Stimulated activated CD8-positive, alpha-beta memory T cell treated with anti-CD3 and anti-CD28 coated beads, Interleukin-15, amount 100 ng/mL, for 48 hours (primary cell): Measurements from ENCODE around the gene PEAK3.
"Not testable (repeated sequence)": the region's sequence is repeated elsewhere in the genome, so short reads cannot be mapped to it uniquely, and the experiment has no call there.

ENCODE experiments used
- DNase-seq, 2 donors: peaks; one replicate each; pipeline ENCODE4 v3.0.0-alpha.2; 2020; ENCODE audit warnings: low read depth in 2 of 2

Gene PEAK3

GRCh38 chr19:2289714-2290435 is 7.9 kb upstream of the PEAK3 start:
- DNase-seq = no peak

- no peak for DNase-seq
Observed at GRCh38 chr19:2288818-2289713, 7.1 kb upstream of the PEAK3 start.

GRCh38 chr19:2288338-2288817 is 6.4 kb upstream of the PEAK3 start:
- DNase-seq = no peak

- no peak for DNase-seq
Observed at GRCh38 chr19:2287585-2288337, 5.8 kb upstream of the PEAK3 start.

- DNase-seq = no peak
Observed at GRCh38 chr19:2286402-2287140, 4.6 kb upstream of the PEAK3 start.

- DNase-seq = no peak
Observed at GRCh38 chr19:2283835-2284507, 2.0 kb upstream of the PEAK3 start.

GRCh38 chr19:2282862-2283237 is 875 bp upstream of the PEAK3 start:
- DNase-seq = no peak

GRCh38 chr19:2281265-2282061 is 512 bp downstream of the PEAK3 start:
- not testable (repeated sequence) for DNase-seq

GRCh38 chr19:2280633-2281264 is 1.2 kb downstream of the PEAK3 start:
- no peak for DNase-seq

- DNase-seq = no peak
Observed at GRCh38 chr19:2278459-2279158, 3.4 kb downstream of the PEAK3 start.

- DNase-seq = no peak
Observed at GRCh38 chr19:2277138-2277537, 4.8 kb downstream of the PEAK3 start.

- DNase-seq = no peak
Observed at GRCh38 chr19:2276429-2276986, 5.5 kb downstream of the PEAK3 start.

GRCh38 chr19:2275588-2276428 is 6.2 kb downstream of the PEAK3 start:
- DNase-seq = no peak

GRCh38 chr19:2274931-2275535 is 6.9 kb downstream of the PEAK3 start:
- DNase-seq = no peak

- DNase-seq = no peak
Observed at GRCh38 chr19:2274185-2274711, 7.7 kb downstream of the PEAK3 start.

GRCh38 chr19:2273356-2274184 is 8.4 kb downstream of the PEAK3 start:
- peak; percentile 74 to 81 for DNase-seq
